Activated CD4-positive, alpha-beta T cell treated with anti-CD3 and anti-CD28 coated beads for 48 hours (primary cell): Measurements from ENCODE around the gene NEDD8.

Experiments used
- DNase-seq: peaks from one replicate; pipeline ENCODE4 v3.0.0-alpha.2; 2020

The NEDD8 gene

GRCh38 chr14:24262821-24263733, 30.9 kb upstream of the NEDD8 start, which contains the start of gene TGM1:
Gene TGM1, minus strand, starts transcription at chr14:24263177. Its CDS starts 825 bp downstream, at chr14:24262352.
- no peak for DNase-seq

- no peak for DNase-seq
Observed at GRCh38 chr14:24261969-24262327, 29.8 kb upstream of the NEDD8 start.

- DNase-seq = no peak
Observed at GRCh38 chr14:24261256-24261968, 29.2 kb upstream of the NEDD8 start.

- no peak for DNase-seq
Observed at GRCh38 chr14:24260780-24261157, 28.6 kb upstream of the NEDD8 start.

- DNase-seq = no peak
Observed at GRCh38 chr14:24260026-24260779, 28.0 kb upstream of the NEDD8 start.

GRCh38 chr14:24259282-24260025, 27.3 kb upstream of the NEDD8 start:
- no peak for DNase-seq

- no peak for DNase-seq
Observed at GRCh38 chr14:24258548-24259265, 26.5 kb upstream of the NEDD8 start.

GRCh38 chr14:24258119-24258518, 26.0 kb upstream of the NEDD8 start:
- no peak for DNase-seq

GRCh38 chr14:24256960-24257359, 24.8 kb upstream of the NEDD8 start:
- no peak for DNase-seq

GRCh38 chr14:24255931-24256711, 24.0 kb upstream of the NEDD8 start:
- DNase-seq = no peak

GRCh38 chr14:24255438-24255837, 23.3 kb upstream of the NEDD8 start:
- no peak for DNase-seq

GRCh38 chr14:24254630-24255392, 22.6 kb upstream of the NEDD8 start:
- DNase-seq = no peak

- DNase-seq = no peak
Observed at GRCh38 chr14:24253936-24254335, 21.8 kb upstream of the NEDD8 start.

GRCh38 chr14:24252289-24253124, 20.3 kb upstream of the NEDD8 start:
- no peak for DNase-seq

GRCh38 chr14:24251880-24252288, 19.7 kb upstream of the NEDD8 start:
- DNase-seq = no peak

- no peak for DNase-seq
Observed at GRCh38 chr14:24250354-24250753, 18.2 kb upstream of the NEDD8 start.

GRCh38 chr14:24249230-24250021, 17.3 kb upstream of the NEDD8 start:
- no peak for DNase-seq

GRCh38 chr14:24247422-24247821, 15.3 kb upstream of the NEDD8 start:
- DNase-seq = no peak
